Smooth muscle cell of the pulmonary artery (primary cell): ENCODE measurements around the gene DNAJC5. TPM values are rescaled to one million over a fixed set of nuclear protein-coding genes. Genes with fewer than 3 reads are reported as not detected.

Source experiments
- total RNA-seq: library from RNA; depleted of rRNA; stranded (reverse); fragments of >200 nt; gene quantifications from 2 replicates; pipeline ENCODE4 v1.2.3, GENCODE V29; 2014

DNAJC5 gene
- 75.9 and 96.0 TPM in 2 replicates for total RNA-seq

GRCh38 chr20:63894358-63895201 is at the start of gene DNAJC5:
TSS of gene DNAJC5 (plus strand) at chr20:63895126. CDS start at chr20:63928346, 33,220 bp downstream.

GRCh38 chr20:63861365-63861934 is 33.5 kb upstream of the DNAJC5 start, which contains the start of gene ABHD16B:
TSS of gene ABHD16B (plus strand) at chr20:63861498. CDS start at chr20:63861541, 43 bp downstream.

GRCh38 chr20:63864978-63865640 is 29.8 kb upstream of the DNAJC5 start, which contains the start of gene TPD52L2:
TSS of gene TPD52L2 (plus strand) at chr20:63865270. CDS start at chr20:63865366, 96 bp downstream.

GRCh38 chr20:63955827-63956663 is 61.1 kb downstream of the DNAJC5 start, which contains the start of gene UCKL1:
TSS of gene UCKL1 (minus strand) at chr20:63956416. CDS start at chr20:63956372, 44 bp downstream.

GRCh38 chr20:63969838-63970713 is 75.2 kb downstream of the DNAJC5 start, which contains the start of gene ZNF512B:
TSS of gene ZNF512B (minus strand) at chr20:63969930. CDS start at chr20:63967950, 1,980 bp downstream.

GRCh38 chr20:63979557-63980316 is 84.8 kb downstream of the DNAJC5 start, which contains the start of gene SAMD10:
TSS of gene SAMD10 (minus strand) at chr20:63979642. CDS start at chr20:63979467, 175 bp downstream.

GRCh38 chr20:63980806-63981728 is 86.1 kb downstream of the DNAJC5 start, which contains the start of gene PRPF6:
TSS of gene PRPF6 (plus strand) at chr20:63981132. CDS start at chr20:63981246, 114 bp downstream.

Other genes starting within 250 kb of the DNAJC5 start
- gene STMN3, start 241.7 kb upstream of the DNAJC5 start, total RNA-seq, result 5.2 and 20.7 TPM in 2 replicates
- 11.9 and 22.5 TPM in 2 replicates for gene RTEL1, start 236.8 kb upstream of the DNAJC5 start, total RNA-seq
- 0.98 and 21.2 TPM in 2 replicates for gene TNFRSF6B, start 198.5 kb upstream of the DNAJC5 start, total RNA-seq
- gene ARFRP1, start 187.2 kb upstream of the DNAJC5 start, total RNA-seq, result 37.9 and 42.8 TPM in 2 replicates
- gene ZGPAT, start 187.1 kb upstream of the DNAJC5 start, total RNA-seq, result 12.3 and 17.9 TPM in 2 replicates
- gene LIME1, start 158.5 kb upstream of the DNAJC5 start, total RNA-seq, result 3.1 and 5.2 TPM in 2 replicates
- 20.9 and 27.9 TPM in 2 replicates for gene SLC2A4RG, start 155.3 kb upstream of the DNAJC5 start, total RNA-seq
- 2.7 and 4.3 TPM in 2 replicates for gene ZBTB46, start 63.9 kb upstream of the DNAJC5 start, total RNA-seq
- not detected in 2 replicates for gene ABHD16B, start 33.6 kb upstream of the DNAJC5 start, total RNA-seq
- gene TPD52L2, start 29.9 kb upstream of the DNAJC5 start, total RNA-seq, result 130 and 135 TPM in 2 replicates
- 22.9 and 33.0 TPM in 2 replicates for gene UCKL1, start 61.3 kb downstream of the DNAJC5 start, total RNA-seq
- 11.9 and 15.3 TPM in 2 replicates for gene ZNF512B, start 74.8 kb downstream of the DNAJC5 start, total RNA-seq
- 2.3 and 3.6 TPM in 2 replicates for gene SAMD10, start 84.5 kb downstream of the DNAJC5 start, total RNA-seq
- gene PRPF6, start 86.0 kb downstream of the DNAJC5 start, total RNA-seq, result 55.1 and 63.7 TPM in 2 replicates
- 0.65 and 0.76 TPM in 2 replicates for gene C20orf204, start 141.1 kb downstream of the DNAJC5 start, total RNA-seq
- gene SOX18, start 154.5 kb downstream of the DNAJC5 start, total RNA-seq, result 0.07 TPM in 2 replicates
- gene TCEA2, start 168.1 kb downstream of the DNAJC5 start, total RNA-seq, result 27.9 and 34.3 TPM in 2 replicates
- gene RGS19, start 184.4 kb downstream of the DNAJC5 start, total RNA-seq, result 7.7 and 14.5 TPM in 2 replicates
- gene OPRL1, start 185.0 kb downstream of the DNAJC5 start, total RNA-seq, result 2.3 and 2.4 TPM in 2 replicates
- not detected in 2 replicates for gene LKAAEAR1, start 189.3 kb downstream of the DNAJC5 start, total RNA-seq
- not detected in 2 replicates for gene NPBWR2, start 212.4 kb downstream of the DNAJC5 start, total RNA-seq